ENCODE measurements around the gene SH2D5.

The SH2D5 gene

DNA sequence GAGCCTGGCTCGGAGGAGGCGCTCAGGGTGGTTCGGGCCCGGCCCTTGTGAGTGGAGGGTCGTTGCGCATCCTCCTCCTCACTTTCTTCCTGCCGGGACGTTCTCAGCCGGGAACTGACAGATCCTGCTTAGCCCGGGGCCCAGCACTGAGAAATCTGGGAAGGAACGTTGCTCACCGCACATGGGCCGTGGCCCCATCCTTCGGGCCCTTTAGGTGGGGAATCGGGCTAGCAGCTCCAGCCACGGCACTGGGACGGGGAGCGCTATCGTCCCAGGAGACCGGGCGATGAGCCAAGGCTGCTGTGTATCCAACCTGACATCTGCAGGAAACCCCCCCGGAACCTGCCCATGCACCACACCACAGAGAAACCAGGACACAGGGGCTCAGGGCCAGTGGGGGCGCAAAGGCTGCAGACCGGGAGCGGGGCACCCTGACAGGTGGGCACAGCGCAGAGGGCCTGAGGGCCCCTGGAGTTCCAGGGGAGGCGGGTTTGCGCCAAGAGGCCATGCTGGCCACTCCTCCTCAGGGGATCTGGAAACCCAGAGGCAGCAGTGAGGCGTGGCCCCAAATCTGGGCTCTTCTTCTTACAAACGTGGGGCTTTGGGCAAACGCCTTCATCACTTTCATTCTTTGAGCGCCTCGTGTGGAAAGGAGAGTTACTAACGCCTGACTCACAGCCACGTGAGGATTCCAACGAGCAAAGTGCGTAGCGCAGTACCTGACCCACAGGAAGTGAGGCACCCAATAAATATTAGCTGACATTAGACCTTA, at the start of gene SH2D5:
SH2D5 (minus strand) TSS at position 116 of the 772 bp plus-strand sequence. CDS start 4,659 bp downstream, outside the sequence.
- H3K4me3 ChIP-seq (ENCODE audit: low read depth, low read length): peak within 1 kb of the TSS; percentile 64
- TF ChIP-seq, protein P1, sequence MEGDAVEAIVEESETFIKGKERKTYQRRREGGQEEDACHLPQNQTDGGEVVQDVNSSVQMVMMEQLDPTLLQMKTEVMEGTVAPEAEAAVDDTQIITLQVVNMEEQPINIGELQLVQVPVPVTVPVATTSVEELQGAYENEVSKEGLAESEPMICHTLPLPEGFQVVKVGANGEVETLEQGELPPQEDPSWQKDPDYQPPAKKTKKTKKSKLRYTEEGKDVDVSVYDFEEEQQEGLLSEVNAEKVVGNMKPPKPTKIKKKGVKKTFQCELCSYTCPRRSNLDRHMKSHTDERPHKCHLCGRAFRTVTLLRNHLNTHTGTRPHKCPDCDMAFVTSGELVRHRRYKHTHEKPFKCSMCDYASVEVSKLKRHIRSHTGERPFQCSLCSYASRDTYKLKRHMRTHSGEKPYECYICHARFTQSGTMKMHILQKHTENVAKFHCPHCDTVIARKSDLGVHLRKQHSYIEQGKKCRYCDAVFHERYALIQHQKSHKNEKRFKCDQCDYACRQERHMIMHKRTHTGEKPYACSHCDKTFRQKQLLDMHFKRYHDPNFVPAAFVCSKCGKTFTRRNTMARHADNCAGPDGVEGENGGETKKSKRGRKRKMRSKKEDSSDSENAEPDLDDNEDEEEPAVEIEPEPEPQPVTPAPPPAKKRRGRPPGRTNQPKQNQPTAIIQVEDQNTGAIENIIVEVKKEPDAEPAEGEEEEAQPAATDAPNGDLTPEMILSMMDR (conservative IDR thresholded peaks at IDR 0.05; ENCODE audit: low read depth, low read length): peak; percentile 45
- DNase-seq (ENCODE audit: low read depth): peak; percentile 98

DNA sequence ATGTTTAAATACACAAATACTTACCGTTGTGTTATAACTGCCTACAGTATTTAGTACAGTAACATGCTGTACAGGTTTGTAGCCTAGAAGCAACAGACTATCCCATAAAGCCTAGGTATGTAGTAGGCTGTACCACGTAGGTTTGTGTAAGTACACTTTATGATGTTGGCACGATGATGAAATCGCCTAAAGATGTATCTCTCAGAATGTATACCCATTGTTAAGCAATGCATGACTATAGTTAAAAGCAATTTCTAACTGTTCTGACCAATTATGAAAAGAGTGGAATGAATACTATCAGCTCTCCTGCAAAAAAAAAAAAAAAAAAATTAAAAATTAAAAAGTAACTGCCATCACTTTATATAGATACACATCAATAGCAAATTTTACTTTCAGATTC, 43.2 kb upstream of the SH2D5 start:
- no peak overlapping the region for H3K4me3 ChIP-seq (ENCODE audit: low read depth, low read length)
- DNase-seq (ENCODE audit: low read depth): no peak
- TF ChIP-seq, protein P1 (conservative IDR thresholded peaks at IDR 0.05; ENCODE audit: low read depth, low read length): no peak

DNA sequence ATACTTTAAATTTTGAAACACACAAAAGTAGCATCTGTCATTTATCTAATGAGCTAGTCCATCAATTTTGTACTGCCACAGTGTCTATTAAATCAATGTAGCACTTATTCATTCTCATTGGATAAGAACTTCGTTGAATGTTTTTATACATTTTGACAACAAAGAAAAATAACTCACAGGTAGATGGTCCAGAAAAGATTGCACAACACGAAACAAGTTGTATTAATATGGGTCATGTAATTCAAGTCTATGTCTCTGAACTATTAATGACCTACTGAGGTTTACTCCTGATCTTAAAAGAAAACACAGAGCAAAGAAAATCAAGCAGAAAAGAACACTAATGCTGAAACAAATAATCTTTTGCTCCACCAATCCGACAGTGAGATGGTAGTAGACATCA, 39.3 kb upstream of the SH2D5 start:
- DNase-seq (ENCODE audit: low read depth): no peak
- TF ChIP-seq, protein P1 (conservative IDR thresholded peaks at IDR 0.05; ENCODE audit: low read depth, low read length): no peak

DNA sequence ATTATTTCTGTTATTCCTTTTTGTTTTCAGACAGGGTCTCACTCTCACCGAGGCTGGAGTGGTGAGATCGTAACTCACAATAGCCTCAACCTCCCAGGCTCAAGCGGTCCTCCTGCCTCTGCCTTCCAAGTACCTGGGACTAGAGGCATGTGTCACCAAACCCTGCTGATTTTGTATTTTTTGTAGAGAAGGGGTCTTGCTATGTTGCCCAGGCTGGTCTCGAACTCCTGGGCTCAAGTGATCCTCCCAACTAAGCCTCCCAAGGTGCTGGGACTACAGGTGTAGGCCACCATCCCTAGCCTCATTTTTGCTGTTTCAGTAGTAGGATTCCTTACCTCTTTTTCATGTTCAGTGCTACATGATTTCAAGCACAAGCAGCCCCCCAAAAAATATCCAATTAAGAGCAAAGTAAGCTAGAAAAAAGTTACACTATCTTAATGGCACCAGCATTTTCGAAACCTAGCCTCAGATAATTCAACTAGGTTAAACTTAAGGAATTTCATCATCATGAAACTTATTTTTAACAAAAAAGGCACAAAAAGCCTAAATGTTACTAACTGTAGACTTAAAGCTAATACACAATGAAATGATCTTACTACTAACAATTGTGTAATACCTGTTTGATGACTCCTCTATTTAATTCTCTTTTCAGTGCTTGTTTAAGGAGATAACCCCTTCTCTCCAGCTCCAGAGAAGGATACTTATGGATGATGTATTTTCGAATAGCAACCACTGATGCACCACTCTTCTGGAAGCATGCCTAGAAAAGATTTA, 38.0 kb upstream of the SH2D5 start:
- H3K4me3 ChIP-seq (ENCODE audit: low read depth, low read length): no peak overlapping the region
- TF ChIP-seq, protein P1 (conservative IDR thresholded peaks at IDR 0.05; ENCODE audit: low read depth, low read length): no peak
- no peak for DNase-seq (ENCODE audit: low read depth)

More for the DNA sequence above, 39.3 kb upstream of the SH2D5 start:
- no peak overlapping the region for H3K4me3 ChIP-seq (ENCODE audit: low read depth, low read length)

DNA sequence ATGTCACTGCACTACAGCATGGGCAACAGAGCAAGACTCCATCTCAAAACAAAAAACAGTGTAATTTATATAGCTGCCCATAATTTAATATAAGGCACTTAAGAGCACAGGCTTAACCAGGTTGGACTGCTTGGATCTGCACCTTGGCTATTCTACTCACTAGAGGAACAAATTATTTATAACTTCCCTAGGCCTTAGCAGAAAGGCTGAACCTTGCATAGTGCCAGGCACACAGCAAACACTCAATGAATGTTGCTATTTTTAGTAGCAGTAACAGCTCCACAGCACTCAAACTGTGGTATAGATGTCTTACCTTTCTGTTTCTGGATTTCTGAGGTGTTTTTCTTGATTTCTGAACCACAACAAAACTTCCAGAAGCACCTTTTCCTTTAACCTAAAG, 34.8 kb upstream of the SH2D5 start:
- H3K4me3 ChIP-seq (ENCODE audit: low read depth, low read length): no peak overlapping the region
- TF ChIP-seq, protein P1 (conservative IDR thresholded peaks at IDR 0.05; ENCODE audit: low read depth, low read length): no peak
- no peak for DNase-seq (ENCODE audit: low read depth)

DNA sequence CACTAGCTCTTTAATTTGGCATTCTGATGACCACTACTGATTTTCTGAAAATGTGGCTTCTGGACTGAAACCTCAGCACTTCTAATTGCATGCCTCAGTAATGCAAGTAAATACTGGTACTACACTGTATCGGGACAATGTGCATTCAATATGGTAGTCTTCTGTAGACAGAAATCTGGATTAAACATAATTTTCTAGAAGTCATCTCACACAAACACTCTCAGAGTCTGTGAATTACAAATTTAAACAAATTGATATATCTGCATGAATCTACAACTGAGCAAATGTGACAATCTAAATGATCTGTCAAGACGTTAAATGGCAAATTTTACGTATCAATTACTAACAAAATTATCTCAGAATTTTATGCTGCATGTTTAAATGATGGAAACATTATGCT, 30.9 kb upstream of the SH2D5 start:
- no peak overlapping the region for H3K4me3 ChIP-seq (ENCODE audit: low read depth, low read length)
- DNase-seq (ENCODE audit: low read depth): no peak
- TF ChIP-seq, protein P1 (conservative IDR thresholded peaks at IDR 0.05; ENCODE audit: low read depth, low read length): no peak
